ENCODE results near the gene SHB.

GRCh38 chr9:37917313-37917731 lies 151.7 kb downstream of the SHB start:
- TF ChIP-seq POLR2A (IDR thresholded peaks at IDR 0.05) (no peak), CTCF (IDR thresholded peaks at IDR 0.05) (no peak)

Data from body of pancreas (tissue), 4 donors.